Measurements from ENCODE around the gene STARD13. TPM values are rescaled to one million over a fixed set of nuclear protein-coding genes. Genes with fewer than 3 reads are reported as not detected.
A peak's percentile ranks its signal among the peaks of the same experiment; 100 is the strongest.

Gene STARD13
- total and polyA plus RNA-seq, 8 donors, result 21.9 to 43.6 (median 24.6) TPM

GRCh38 chr13:33257841-33258807, 27.4 kb downstream of the STARD13 start:
- H3K36me3 ChIP-seq, result no peaks in the 10 kb centered on the region
- H3K9me3 ChIP-seq, result no peaks in the 10 kb centered on the region
- H3K4me3 ChIP-seq, result no peak overlapping the region
- H3K27me3 ChIP-seq, result no peaks in the 10 kb centered on the region
- peak in 2 of 4 donors; percentile 64 to 73 for DNase-seq
- peak overlapping the region; percentile 11 to 21 for H3K27ac ChIP-seq
- peaks cover 8 to 49% of the 10 kb centered on the region in 2 donors for H3K4me1 ChIP-seq
- peak; percentile 57 for ATAC-seq
- intact Hi-C loops (cut with DNase I), result no loop called here
- TF ChIP-seq, protein P1, sequence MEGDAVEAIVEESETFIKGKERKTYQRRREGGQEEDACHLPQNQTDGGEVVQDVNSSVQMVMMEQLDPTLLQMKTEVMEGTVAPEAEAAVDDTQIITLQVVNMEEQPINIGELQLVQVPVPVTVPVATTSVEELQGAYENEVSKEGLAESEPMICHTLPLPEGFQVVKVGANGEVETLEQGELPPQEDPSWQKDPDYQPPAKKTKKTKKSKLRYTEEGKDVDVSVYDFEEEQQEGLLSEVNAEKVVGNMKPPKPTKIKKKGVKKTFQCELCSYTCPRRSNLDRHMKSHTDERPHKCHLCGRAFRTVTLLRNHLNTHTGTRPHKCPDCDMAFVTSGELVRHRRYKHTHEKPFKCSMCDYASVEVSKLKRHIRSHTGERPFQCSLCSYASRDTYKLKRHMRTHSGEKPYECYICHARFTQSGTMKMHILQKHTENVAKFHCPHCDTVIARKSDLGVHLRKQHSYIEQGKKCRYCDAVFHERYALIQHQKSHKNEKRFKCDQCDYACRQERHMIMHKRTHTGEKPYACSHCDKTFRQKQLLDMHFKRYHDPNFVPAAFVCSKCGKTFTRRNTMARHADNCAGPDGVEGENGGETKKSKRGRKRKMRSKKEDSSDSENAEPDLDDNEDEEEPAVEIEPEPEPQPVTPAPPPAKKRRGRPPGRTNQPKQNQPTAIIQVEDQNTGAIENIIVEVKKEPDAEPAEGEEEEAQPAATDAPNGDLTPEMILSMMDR (IDR thresholded peaks at IDR 0.05), result no peak

DNA sequence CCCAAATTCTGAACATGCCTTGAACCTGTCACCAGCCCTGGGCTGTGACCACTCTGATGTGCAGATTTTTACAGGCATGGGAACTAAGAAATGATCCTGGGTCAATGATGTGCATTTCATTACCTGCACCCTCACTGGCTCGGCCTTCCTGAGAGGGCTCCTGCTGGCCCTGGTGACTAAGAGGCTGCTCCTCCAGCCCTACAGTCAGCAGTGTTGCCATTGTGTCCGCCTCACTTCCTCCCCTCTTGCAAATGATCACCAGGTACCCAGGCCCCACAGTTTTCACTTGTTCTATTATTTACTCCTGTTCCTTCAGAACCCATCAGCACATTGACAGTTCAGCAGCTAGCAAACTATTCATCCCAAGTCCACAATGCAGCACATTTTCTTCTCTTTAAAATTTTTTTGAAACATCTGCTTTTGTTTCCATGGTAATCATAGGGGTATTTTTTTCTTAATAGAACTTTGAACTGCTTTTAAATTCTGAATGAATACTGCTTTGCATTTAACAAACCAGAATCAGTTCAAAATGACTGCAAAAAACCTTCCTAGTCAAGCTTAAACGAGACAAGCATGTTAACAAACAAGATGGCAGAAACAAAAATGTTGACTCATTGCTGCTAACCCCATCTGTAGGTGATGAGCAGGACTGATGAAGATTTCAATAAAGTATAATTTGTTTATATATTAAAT, 29.3 kb downstream of the STARD13 start:
- H3K36me3 ChIP-seq, result no peaks in the 10 kb centered on the region
- H3K9me3 ChIP-seq, result no peaks in the 10 kb centered on the region
- ATAC-seq (no peak), DNase-seq (no peak)
- H3K27me3 ChIP-seq, result no peaks in the 10 kb centered on the region
- H3K4me1 ChIP-seq, result peaks cover 10 to 41% of the 10 kb centered on the region in 2 donors
- H3K27ac ChIP-seq, result no peak overlapping the region
- TF ChIP-seq, protein P1 (IDR thresholded peaks at IDR 0.05), result no peak
- intact Hi-C loops (cut with DNase I), result no loop called here
- no peak overlapping the region for H3K4me3 ChIP-seq

GRCh38 chr13:33252135-33252534, 33.4 kb downstream of the STARD13 start:
- ATAC-seq, result no peak
- no peaks in the 10 kb centered on the region for H3K27me3 ChIP-seq
- H3K36me3 ChIP-seq, result no peaks in the 10 kb centered on the region
- intact Hi-C loops (cut with DNase I), result no loop called here
- DNase-seq, result no peak
- H3K4me3 ChIP-seq, result no peak overlapping the region
- H3K27ac ChIP-seq, result no peak overlapping the region
- H3K9me3 ChIP-seq, result no peaks in the 10 kb centered on the region
- peaks cover 6 to 9% of the 10 kb centered on the region in 2 donors for H3K4me1 ChIP-seq
- TF ChIP-seq, protein P1 (IDR thresholded peaks at IDR 0.05), result no peak

DNA sequence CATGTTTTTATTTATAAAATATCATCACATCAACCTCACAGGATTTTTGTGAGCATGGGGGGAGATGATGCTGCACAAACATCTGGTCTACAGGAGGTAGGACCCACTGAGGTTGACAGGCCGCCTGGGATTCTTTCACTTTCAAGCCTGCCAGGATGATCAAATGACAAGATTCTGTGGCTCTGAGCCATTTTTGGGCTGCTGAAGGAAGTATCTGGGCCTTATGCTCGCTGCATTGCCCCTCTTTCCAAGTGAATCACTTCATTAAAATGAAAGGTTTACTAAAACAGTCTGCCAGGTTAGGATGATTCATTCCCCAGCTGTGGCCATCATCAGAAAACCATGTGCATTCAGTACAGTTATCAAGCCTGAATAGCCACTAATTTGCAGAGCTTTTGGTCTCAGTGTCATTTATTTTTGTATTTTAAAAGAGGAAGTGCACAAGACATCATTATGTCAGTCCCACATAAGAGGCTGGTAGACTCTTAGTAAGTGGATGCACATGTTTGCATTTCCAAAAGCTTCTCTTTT, 34.4 kb downstream of the STARD13 start:
- DNase-seq, result peak in 1 of 4 donors; percentile 64
- peaks cover 6 to 8% of the 10 kb centered on the region in 2 donors for H3K4me1 ChIP-seq
- no peaks in the 10 kb centered on the region for H3K27me3 ChIP-seq
- peak overlapping the region in 1 of 2 donors; percentile 55 for H3K27ac ChIP-seq
- peak; percentile 66 for ATAC-seq
- no peaks in the 10 kb centered on the region for H3K9me3 ChIP-seq
- intact Hi-C loops (cut with DNase I), result no loop called here
- no peak overlapping the region for H3K4me3 ChIP-seq
- no peaks in the 10 kb centered on the region for H3K36me3 ChIP-seq
- TF ChIP-seq, protein P1 (IDR thresholded peaks at IDR 0.05), result no peak

DNA sequence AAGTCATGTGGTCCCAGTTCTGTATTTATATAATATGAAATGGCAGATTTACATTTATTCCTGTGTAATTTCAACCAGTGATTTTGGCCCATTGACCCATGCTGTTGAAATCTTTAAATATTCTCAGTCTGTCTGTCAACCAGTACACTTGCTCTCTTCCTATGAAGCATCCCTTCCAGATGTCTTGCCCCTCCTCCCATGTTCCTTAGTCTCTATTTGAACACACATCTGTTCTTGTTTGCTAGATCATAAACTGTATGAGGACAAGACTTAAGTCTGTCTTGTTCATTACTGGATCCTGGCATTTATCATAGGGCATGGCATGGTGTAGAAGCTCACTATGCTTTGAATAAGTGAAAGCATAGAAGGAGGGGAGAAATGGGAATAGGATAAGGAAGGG, 34.9 kb downstream of the STARD13 start:
- H3K9me3 ChIP-seq, result no peaks in the 10 kb centered on the region
- intact Hi-C loops (cut with DNase I), result no loop called here
- H3K27me3 ChIP-seq, result no peaks in the 10 kb centered on the region
- ATAC-seq, result no peak
- no peak overlapping the region for H3K4me3 ChIP-seq
- H3K4me1 ChIP-seq, result peaks cover 6 to 8% of the 10 kb centered on the region in 2 donors
- H3K27ac ChIP-seq, result peak overlapping the region in 1 of 2 donors; percentile 55
- TF ChIP-seq, protein P1 (IDR thresholded peaks at IDR 0.05), result no peak
- H3K36me3 ChIP-seq, result no peaks in the 10 kb centered on the region
- no peak for DNase-seq

Measured in left lung (tissue), 10 donors.